M059J (cell line): ENCODE results near the gene CD207. TPM values are rescaled to one million over a fixed set of nuclear protein-coding genes. Genes with fewer than 3 reads are reported as not detected.
"Not testable (repeated sequence)": the region's sequence is repeated elsewhere in the genome, so short reads cannot be mapped to it uniquely, and the experiment has no call there.

Source experiments
- DNase-seq: peaks from one replicate; pipeline ENCODE4 v3.0.0-alpha.2; 2012; ENCODE audit warnings: low read depth
- total RNA-seq: library from RNA; depleted of rRNA; stranded (reverse); fragments of >200 nt; shearing (Covaris generic); gene quantifications from 2 replicates; pipeline ENCODE4 v1.2.3, GENCODE V29; 2014

The CD207 gene
- total RNA-seq, 1 experiment from 2014 or later = not detected

DNA sequence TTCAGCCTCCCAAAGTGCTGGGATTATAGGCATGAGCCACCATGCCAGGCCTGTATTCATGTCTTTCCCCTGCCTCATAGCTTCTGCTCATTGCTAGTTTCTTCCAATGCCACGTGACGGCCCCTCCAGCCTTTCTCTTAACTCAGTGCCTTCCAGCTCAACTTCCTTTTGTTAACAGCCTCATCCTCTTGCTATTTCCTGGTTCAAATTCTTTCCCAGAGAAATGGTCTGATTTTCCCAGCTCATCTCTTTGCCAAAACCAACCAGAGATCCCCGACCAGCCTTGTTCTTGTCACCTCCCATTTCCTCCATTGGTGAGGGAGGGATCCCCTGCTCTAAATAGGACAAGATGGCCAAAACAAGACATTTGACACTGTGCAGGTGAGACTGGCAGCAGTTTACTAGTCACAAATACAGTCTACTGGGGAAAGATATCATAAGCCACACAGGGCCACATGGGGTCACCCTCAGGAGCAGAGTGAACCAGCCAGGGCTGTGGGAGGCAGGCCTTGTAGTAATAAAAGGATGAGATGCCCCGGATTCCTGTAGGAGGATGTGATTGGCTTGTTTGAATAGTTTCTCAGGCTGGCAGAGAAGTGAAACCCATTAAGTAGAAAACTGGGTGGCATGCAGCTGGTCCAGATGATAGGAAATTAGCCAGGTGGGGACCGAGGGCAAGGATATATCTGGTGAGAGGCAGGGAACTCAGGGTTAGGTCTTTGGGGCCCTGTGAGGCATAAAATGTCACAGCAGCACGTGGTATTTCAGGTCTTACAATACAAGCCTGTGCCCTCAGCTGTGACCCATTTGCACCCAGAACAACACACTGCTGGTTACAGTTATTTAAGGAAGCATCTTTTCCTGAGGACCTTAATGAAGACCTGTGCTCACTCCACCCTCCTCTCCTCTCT is 6.4 kb downstream of the CD207 start:
- DNase-seq = peak; percentile 71

DNA sequence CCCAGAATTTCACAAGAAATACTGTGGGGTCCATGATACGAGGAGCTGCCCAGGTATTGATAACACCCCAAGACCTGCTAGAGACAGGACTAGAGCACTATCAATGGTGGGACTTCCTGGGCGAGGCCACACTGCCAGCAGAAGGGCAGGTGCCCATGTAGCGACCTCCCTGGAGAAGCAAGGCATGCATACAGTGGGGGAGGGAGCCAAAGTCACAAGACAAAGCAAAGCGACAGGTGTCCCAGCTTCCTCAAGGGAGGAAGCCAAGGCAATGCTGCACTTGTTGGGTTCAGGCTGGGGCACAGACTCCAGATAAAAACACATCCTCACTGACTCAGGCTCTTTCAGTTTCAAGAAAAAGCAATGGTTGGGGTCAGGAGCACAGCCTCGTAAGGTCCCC is 7.5 kb downstream of the CD207 start:
- no peak for DNase-seq

DNA sequence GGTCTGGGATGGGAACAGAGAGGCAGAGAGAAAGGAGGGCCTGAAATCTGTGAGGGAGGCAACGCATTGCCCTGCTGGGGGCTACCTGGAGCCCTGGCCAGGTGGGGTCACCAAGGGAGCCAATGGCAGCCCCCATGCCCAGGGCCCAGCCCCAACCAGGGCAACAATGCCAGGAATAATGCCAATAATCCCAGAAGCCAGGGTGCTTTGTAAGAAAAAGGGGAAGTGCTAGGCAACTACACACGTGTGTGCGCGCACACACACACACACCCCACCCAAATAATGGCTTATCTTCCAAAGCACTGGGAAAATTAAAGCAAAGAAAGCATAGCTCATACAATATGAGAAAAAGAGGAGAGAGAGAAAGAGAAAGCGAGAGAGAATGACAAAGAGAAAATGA is 8.2 kb downstream of the CD207 start:
- no peak for DNase-seq

DNA sequence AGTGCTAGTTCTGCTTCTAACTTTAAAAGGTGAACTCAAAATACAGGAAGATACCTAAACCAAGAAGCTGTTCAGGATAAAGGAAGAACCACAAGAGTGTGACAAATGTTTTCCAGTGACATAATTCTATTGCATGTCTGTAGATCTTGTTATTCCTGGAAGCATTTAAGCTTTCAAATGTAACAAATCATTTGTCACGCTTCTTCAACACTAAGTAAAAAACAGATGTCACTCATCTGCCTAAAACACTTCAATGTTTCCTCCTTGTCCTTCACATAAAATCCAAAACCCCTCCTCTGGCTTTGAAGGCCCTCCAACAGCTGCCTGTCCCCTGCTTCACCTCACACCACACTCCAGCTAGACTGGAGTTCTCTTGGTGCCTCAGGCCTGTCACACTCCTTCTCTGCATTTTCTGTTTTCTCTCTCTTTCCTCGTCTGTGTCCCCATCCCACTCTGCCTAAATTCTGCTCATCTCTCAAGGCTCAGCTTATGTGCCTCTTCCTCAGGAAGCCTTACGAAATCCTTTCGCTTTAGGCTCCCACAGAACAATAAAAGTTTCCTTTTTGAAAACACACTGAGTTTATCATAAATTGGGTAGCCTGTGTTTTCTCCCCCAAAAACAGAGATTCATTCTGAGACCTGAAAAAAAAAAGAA is 8.8 kb downstream of the CD207 start:
- DNase-seq = peak; percentile 13

DNA sequence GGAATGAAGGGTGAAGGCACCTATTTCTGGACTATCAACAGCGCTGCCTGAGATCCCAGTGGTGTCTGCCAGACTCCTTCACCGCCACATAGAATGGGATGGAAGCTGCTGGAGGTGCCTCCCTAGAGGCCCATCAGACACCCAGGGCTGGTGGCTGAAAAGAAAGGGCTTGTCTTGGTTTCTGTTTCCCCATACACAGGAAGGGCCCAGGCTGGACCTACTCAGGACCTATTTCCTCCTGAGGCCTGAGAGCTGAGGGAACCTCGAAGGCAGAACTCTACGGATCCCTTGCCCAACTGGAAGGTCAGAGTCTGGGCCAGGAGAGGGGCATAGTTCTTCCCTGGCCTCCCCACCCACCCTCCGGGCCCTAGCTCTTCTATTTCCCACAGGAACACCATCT is 12.4 kb downstream of the CD207 start:
- no peak for DNase-seq

DNA sequence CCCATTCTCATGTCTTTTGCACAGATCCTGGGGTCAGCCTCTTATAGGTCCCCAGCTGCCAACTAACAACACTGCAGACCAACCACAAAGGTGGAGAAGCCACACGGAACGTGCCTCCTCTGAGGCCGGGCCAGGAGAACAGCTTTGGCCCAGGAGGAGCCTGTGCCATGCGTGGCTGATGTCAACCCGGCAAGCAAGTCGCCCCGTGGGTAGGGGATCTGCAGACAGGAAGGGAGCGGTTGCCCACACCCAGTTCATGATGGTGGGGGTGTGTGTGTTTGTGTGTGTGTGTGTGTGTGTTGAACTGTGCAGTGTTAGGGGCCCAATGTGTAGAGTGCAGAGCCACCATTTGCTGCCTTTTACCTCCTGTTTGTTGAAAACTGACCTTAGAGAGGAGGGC is 12.8 kb downstream of the CD207 start:
- no peak for DNase-seq

DNA sequence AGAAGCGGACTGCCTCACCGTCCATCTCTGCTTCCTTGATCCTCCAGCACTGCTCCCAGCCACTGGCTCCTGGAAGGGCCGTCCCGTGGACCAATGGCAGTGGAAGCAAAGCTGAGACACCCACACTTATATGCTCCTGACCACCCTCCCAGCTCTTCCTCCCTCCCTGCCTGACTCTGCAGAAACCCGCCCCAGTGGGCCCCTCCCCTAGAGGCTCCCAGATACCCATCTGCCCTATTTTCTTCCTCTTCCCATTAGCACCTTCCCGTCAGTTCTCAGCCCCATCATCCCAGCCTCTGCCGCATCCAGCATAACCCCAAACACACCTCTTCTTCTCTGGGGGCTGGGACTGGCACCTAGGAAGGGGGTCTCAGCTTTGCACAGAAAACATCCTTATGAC is 15.1 kb downstream of the CD207 start, which contains the start of gene CLEC4F:
Gene CLEC4F, minus strand, starts transcription at position 101 of the 400 bp plus-strand sequence. Its CDS starts 76 bp downstream, at position 25.
- DNase-seq = no peak

DNA sequence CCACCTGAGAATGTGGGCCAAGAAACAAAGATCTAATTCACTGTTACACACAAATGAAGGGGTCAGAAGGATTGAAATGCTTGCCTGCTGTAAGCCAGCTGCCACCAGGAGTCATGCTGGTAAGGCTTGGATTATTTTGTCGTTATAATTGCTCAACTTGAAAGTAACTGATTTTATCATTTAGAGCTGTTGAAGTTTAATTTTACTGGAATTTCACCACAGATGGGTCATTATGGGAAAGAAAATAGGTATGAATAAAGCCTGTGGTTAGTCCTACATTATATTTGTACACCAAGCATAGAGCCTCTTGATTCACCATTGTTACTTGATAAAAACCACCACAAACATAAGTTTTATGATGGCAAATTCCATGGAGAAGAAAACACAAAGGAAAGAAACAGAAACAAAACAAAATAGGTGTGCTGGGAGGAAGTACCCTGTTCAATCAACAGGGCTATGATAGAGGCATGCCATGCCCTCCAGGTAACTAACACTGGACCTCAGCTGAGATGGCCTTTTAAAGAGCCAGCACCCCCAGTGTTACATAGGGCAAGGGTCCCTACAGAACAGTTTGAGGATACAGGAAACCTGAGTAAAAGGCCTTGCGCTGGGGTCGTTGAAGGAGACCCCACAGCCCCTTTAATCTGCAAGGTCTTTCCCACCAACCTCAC is 18.2 kb downstream of the CD207 start:
- DNase-seq = no peak

DNA sequence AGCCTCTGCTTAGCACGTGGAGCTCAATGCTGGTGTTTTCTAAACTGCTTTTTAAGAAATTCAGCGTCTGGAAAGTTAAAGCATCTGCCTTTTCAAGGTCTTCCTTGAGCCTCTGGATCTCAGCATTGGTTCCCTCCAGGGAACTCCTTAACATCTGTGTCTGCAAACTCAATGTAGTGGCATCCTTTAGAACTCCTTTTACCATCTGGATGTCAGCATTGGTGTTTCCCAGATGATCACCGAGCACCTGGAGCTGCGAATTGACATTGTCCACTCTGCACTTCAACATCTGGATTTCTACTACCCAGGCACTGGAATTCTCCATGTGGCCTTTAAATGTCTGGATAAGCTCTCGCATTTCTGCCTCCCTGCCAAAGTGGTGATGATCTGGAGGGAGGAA is 18.9 kb downstream of the CD207 start:
- no peak for DNase-seq

DNA sequence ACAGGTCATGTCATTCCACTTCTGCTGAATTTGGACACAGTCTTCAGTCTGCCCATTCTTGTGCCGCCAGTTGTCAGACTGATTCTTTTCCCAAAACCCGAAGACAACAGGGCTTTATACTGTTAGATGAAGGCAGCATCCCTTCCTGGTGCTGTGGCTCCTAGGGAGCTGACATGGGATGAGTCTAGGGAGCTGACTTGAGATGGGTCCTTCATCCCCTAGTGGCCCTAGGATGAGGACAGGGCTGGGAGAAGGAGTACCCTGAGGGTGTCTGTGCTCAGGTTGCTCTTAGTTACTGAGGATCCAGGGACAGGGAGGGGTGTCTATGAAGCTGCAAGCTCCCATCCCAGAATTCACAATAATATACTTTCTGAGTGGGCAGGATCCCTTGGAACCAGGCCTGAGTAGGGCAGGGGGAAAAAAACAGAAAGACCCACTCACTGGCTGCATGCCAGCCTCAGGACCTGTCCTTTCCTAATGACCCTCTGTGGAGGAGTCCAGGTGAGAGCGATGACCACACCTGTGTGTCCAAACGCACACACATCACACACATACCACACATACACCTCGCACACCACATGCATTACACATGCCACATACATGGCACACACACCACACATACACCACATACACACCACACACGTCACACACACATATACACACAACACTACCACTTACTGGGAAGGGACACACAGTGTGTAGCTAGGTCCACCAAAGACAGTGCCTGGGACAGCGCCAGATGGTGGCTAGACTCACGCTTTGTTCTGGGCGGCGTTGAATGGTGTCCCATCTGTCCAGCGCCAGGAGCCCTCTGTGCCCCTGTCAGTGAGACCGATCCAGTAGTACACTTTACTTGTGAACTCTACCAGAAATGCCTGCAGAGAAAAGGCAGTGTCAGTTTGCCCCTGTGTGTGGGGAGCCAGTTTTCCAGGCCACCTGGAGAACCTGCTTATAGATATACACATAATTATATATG is 26.3 kb downstream of the CD207 start:
- no peak for DNase-seq

DNA sequence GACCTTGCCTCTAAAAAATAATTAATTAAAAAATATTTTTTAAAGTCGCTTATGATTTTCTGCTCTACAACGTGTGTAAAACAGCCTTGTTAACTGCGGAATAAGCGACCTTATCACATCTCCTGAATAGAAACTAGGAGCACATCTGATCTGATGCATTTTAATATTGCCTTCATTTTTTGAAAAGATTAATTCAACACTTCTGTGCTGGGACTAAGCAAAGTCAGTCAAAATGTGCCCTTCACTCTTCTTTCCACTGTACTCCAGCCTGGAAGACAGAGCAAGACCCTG is 27.8 kb downstream of the CD207 start:
- no peak for DNase-seq

DNA sequence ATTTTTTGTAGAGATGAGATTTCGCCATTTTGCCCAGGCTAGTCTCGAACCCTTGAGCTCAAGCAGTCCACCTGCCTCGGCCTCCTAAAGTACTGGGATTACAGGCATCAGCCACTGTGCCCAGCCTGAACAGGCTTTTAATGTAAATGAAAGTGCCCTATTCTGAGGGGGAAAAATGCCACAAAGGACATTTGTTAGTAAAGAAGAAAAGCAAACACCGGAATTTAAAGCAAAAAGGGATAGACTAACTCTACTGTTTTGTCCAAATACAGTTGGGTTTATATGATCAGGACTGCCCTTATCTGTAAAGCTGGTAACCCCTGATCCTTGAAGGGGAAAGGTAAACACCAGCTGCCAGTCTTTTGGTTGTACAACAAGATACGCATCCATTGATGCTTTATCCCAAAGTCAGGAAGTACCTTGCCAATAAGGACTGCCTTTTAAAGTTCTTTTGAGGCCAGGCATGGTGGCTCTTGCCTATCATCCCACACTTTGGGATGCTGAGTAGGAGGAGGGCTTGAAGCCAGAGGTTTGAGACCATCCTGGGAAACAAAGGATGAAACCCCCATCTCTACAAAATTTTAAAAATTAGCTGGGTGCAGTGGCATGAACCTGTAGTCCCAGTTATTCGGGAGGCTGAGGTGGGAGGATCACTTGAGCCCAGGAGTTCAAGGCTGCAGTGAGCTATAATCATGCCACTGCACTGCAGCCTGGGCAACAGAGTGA is 28.4 kb downstream of the CD207 start:
- DNase-seq = no peak

DNA sequence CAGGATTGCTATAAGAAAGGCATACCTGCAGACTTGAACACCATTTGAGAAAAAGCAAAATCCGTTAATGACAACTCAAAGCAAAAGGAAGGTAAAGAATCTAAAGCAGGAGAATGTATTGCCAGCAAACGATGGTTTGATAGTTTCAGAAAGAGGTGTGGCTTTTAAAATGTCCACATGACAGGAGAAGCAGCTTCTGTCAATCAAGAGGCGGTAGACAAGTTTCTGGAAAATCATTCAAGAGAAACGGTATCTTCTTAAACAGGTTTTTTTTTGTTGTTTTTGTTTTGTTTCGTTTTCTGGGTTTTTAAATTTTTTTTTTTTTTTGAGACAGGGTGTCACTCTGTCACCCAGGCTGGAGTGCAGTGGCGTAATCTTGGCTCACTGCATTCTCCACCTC is 29.0 kb downstream of the CD207 start:
- DNase-seq = no peak

DNA sequence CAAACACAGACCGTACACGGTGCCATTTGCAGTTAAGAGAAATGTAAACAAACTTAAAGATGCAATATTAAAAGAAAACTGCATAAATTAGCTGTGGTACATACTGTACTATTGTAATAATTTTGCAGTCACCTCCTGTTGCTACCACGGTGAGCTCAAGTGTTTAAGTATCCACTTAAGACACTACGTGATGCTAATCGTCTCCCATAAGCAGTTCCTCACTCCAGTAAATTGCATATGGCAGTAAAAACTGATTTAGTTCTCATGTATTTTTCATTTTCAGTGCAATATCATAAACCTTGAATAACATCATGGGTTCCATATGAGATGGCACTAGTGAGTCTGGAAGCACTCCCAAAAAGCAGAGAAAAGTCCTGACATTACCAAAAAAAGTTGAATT is 29.6 kb downstream of the CD207 start:
- DNase-seq = no peak

DNA sequence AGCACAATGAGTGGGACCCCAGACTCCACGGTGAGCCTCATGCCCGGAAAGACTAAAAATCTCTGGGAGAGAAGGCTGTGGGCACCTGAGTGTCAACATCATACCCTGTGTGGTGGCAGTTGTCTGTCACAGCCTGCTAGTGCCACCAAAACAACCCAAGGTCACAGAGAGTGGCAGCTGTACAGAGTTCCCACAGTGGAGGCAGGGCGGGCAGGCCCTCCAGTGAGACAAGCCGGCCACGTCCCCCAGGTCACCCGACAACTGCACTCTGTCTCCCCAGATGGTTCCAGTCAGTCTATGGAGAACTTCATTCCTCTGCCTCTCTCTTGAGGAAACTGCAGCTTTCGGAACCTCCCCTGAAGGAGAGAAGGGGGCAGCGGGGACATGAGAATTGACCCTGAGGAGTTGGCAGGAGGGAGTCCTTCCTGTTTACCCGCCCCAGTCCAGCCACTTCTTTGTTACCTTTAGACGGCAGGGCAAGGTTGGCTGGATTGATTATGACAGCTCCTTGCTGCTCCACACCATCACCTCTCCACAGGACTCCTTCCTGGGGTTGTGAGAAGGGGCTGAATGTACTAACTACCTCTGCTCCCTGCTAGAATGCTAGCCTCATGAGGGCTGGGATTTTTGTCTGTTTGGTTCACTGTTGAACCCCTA is 33.9 kb downstream of the CD207 start:
- no peak for DNase-seq

DNA sequence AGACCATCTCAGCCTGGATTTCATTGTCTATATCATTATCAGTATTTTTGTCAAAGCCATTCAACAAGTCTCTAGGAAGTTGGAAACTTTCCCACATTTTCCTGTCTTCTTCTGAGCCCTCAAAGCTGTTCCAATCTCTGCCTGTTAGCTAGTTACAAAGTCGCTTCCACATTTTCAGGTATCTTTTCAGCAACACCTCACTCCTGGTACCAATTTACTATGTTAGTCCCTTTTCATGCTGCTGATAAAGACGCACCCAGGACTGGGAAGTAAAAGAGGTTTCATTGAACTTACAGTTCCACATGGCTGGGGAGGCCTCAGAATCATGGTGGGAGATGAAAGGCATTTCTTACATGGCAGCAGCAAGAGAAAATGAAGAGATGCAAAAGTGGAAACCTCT is 35.9 kb downstream of the CD207 start:
- DNase-seq = no peak

DNA sequence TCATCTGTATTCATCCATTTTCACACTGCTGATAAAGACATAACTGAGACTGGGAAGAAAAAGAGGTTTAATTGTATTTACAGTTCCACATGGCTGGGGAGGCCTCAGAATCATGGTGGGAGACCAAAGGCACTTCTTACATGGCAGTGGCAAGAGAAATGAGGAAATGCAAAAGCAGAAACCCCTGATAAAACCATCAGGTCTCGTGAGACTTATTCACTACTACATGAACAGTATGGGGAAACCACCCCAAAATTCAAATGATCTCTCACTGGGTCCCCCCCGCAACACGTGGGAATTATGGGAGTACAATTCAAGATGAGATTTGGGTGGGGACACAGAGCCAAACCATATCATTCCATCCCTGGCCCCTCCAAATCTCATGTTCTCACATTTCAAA is 37.6 kb downstream of the CD207 start:
- DNase-seq = not testable (repeated sequence)

DNA sequence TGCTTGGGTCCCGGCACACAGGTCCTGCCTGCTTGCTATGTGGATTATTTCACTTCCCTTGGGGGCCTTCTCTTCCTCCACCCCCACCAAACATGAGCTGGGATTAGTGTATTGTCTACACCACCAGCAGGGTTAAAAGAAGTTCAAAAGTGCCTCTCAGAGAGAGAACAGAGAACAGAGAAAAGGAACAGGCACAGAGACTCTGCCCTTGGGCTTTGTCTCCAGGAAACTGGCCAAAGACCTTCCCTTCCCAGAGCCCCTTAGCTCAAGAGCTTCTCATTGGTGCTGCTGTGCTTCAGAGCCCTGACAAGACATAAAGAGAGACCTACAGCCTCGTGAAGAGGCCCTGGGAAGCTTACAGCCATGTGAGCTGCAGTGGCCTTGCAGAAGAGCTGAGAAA is 38.1 kb downstream of the CD207 start:
- DNase-seq = no peak

DNA sequence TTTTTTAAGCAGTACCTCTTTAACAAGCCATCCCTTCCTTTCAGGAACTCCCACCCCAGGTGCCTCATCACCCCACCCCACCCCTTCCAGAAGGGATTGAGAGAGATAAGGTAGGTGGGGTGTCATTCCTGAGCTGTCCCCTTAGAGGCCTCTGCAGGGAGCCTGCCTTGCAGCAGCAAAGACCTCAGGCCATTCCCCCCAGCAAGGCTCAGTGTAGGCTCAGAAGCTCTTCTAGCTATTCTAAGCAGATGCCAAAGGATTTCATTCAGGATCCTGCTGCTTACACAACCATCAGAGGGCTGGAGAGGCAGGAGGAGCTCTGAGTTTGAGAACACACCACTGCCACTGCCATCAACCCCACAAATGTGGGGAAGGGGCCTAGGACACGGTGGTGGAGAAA is 39.4 kb downstream of the CD207 start:
- DNase-seq = no peak
